GM12872 (cell line): ENCODE data around the gene SMC4.

Experiments used
- TF ChIP-seq, protein P1 (sequence below): IDR thresholded peaks from 3 replicates; pipeline ENCODE4 v1.5.1; 2011; ENCODE audit warnings: low read depth, mild to moderate bottlenecking, low read length, moderate library complexity; ENCODE audit not compliant: insufficient read depth

SMC4 gene

DNA sequence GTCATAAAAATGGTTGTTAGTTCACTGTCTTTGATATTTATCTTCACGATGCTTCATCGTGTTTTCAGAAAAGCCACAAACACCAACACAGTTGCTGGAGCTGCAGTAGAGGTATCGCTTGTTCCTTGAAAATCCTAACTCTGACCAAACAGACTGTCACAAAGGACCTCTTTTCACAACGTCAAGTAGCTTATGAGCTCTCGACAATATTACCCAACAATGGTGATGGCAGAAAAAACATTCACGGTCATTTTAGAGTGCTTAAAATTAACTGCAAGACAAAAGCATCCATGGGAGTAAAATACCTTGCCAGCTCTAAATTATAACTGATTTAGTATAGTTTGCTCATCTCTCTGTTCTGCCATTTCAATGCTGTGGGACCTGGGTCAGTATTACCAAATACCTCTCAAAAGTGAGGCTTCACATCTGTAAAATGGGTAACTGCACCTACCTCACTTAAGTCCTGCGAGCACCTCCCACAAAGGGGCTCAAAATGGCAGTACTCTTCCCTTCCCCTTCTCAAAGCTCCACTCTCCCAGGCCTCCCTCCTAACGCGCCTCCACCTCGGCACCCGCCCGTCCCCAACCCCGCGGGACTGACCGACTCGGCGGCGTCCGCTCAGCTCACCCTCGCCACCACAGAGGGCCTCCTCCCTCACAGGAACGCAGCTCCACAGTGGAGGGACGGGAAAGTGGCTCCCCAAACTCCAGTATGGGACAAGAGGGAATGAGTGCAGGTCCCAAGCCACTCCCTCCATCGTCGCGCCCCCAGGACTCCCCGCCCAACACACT lies 49.6 kb downstream of the SMC4 start:
- TF ChIP-seq, protein P1, sequence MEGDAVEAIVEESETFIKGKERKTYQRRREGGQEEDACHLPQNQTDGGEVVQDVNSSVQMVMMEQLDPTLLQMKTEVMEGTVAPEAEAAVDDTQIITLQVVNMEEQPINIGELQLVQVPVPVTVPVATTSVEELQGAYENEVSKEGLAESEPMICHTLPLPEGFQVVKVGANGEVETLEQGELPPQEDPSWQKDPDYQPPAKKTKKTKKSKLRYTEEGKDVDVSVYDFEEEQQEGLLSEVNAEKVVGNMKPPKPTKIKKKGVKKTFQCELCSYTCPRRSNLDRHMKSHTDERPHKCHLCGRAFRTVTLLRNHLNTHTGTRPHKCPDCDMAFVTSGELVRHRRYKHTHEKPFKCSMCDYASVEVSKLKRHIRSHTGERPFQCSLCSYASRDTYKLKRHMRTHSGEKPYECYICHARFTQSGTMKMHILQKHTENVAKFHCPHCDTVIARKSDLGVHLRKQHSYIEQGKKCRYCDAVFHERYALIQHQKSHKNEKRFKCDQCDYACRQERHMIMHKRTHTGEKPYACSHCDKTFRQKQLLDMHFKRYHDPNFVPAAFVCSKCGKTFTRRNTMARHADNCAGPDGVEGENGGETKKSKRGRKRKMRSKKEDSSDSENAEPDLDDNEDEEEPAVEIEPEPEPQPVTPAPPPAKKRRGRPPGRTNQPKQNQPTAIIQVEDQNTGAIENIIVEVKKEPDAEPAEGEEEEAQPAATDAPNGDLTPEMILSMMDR: no peak

GRCh38 chr3:160449636-160450598 lies 50.5 kb downstream of the SMC4 start, which contains the start of gene TRIM59:
TRIM59 (minus strand) TSS chr3:160449786; CDS start chr3:160439183, 10,603 bp downstream.
- TF ChIP-seq, protein P1: no peak

GRCh38 chr3:160450846-160451245 lies 51.4 kb downstream of the SMC4 start:
- TF ChIP-seq, protein P1: no peak

GRCh38 chr3:160451602-160452001 lies 52.2 kb downstream of the SMC4 start:
- TF ChIP-seq, protein P1: no peak

DNA sequence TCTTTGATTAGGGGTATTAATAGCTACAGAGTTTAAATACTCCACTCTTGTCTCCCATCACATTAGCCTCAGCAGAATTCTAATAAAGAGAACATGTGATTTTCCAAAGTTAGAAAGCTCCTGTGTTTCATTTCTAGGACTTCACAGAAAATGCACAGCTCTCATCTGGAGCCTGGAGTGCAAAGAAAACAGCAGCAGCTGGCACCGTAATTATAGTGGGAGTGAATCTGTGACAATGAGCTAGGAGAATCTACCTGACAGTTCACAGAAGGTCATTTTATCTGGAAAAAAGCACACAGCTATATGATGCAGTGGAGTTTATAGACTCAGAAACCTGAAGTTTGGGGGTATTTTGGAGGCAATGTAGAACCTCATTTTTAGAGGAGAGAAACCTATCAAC lies 55.5 kb downstream of the SMC4 start:
- TF ChIP-seq, protein P1: no peak

GRCh38 chr3:160455846-160456245 lies 56.4 kb downstream of the SMC4 start:
- TF ChIP-seq, protein P1: no peak

- TF ChIP-seq, protein P1: no peak
Measured at GRCh38 chr3:160458151-160458550, 58.7 kb downstream of the SMC4 start.
